Liver (tissue), 9 donors: ENCODE results near the gene CFAP77. TPM values are rescaled to one million over a fixed set of nuclear protein-coding genes. Genes with fewer than 3 reads are reported as not detected.

Experiments
- DNase-seq: peaks from one replicate; pipeline ENCODE4 v3.0.0-alpha.2; 2017; ENCODE audit warnings: low spot score
- H3K27ac ChIP-seq, 2 donors: one replicate each; pipeline ENCODE4 v1.7.0; 2013; ENCODE audit warnings: inconsistent platforms in 2 of 2, low read length in 2 of 2, control low read depth in 1 of 2, low read depth in 1 of 2, mild to moderate bottlenecking in 1 of 2
- H3K27me3 ChIP-seq, 4 donors: one replicate each; pipeline versions ENCODE4 v1.6.1 to v1.7.0; 2013; ENCODE audit warnings: low read length in 3 of 4, inconsistent platforms in 1 of 4, mild to moderate bottlenecking in 1 of 4, moderate library complexity in 1 of 4; ENCODE audit not compliant: control insufficient read depth in 4 of 4, insufficient read depth in 4 of 4
- H3K36me3 ChIP-seq, 4 donors: one replicate each; pipeline versions ENCODE4 v1.6.1 to v1.7.0; 2013; ENCODE audit warnings: low read length in 3 of 4, mild to moderate bottlenecking in 3 of 4, low read depth in 1 of 4, moderate library complexity in 1 of 4; ENCODE audit not compliant: control insufficient read depth in 4 of 4, insufficient read depth in 3 of 4
- H3K4me1 ChIP-seq, 4 donors: one replicate each; pipeline versions ENCODE4 v1.6.1 to v1.7.0; 2013; ENCODE audit warnings: low read length in 3 of 4, mild to moderate bottlenecking in 3 of 4, moderate library complexity in 1 of 4; ENCODE audit not compliant: control insufficient read depth in 4 of 4, insufficient read depth in 4 of 4
- H3K4me3 ChIP-seq, 3 donors: one replicate each; pipeline versions ENCODE4 v1.6.1 to v1.7.0; 2013; ENCODE audit warnings: low read length in 3 of 3, control low read depth in 1 of 3, low read depth in 1 of 3, mild to moderate bottlenecking in 1 of 3
- H3K9ac ChIP-seq, 2 donors: one replicate each; pipeline ENCODE4 v1.7.0; 2013; ENCODE audit warnings: low read length in 2 of 2, mild to moderate bottlenecking in 2 of 2, moderate library complexity in 2 of 2, control low read depth in 1 of 2, low read depth in 1 of 2
- H3K9me3 ChIP-seq, 4 donors: one replicate each; pipeline versions ENCODE4 v1.6.1 to v1.7.0; 2013; ENCODE audit warnings: low read length in 3 of 4; ENCODE audit not compliant: control insufficient read depth in 4 of 4
- ATF3 ChIP-seq: IDR thresholded peaks from 2 replicates; pipeline ENCODE4 v1.6.1; 2016; ENCODE audit warnings: antibody characterized with exemption
- CTCF ChIP-seq: fragments of 150-350 bp; IDR thresholded peaks from 2 replicates; pipeline ENCODE4 v1.5.1; 2017; ENCODE audit warnings: improper control_type of control experiment, low read depth, low read length; ENCODE audit not compliant: missing input control
- EGR1 ChIP-seq, 2 donors: IDR thresholded peaks; 2 replicates each; pipeline ENCODE4 v1.6.1; 2016 to 2018; ENCODE audit warnings: antibody characterized with exemption in 2 of 2, low read depth in 2 of 2
- FOXA1 ChIP-seq: IDR thresholded peaks from 2 replicates; pipeline ENCODE4 v1.6.1; 2016; ENCODE audit warnings: antibody characterized with exemption
- FOXA2 ChIP-seq: IDR thresholded peaks from 2 replicates; pipeline ENCODE4 v1.6.1; 2016; ENCODE audit warnings: antibody characterized with exemption
- GABPA ChIP-seq, 2 donors: IDR thresholded peaks in 1 of 2; conservative IDR thresholded peaks in 1 of 2; 2 replicates each; pipeline ENCODE4 v1.6.1; 2016; ENCODE audit warnings: antibody characterized with exemption in 2 of 2, mild to moderate bottlenecking in 1 of 2, moderate library complexity in 1 of 2
- HNF4A ChIP-seq, 2 donors: conservative IDR thresholded peaks; 2 replicates each; pipeline ENCODE4 v1.6.1; 2016; ENCODE audit warnings: antibody characterized with exemption in 2 of 2, mild to moderate bottlenecking in 2 of 2
- HNF4G ChIP-seq: IDR thresholded peaks from 2 replicates; pipeline ENCODE4 v1.6.1; 2016; ENCODE audit warnings: antibody characterized with exemption
- JUND ChIP-seq, 2 donors: IDR thresholded peaks; 2 replicates each; pipeline ENCODE4 v1.6.1; 2016; ENCODE audit warnings: antibody characterized with exemption in 2 of 2
- MAX ChIP-seq: IDR thresholded peaks from 2 replicates; pipeline ENCODE4 v1.6.1; 2016; ENCODE audit warnings: antibody characterized with exemption
- NR2F2 ChIP-seq: IDR thresholded peaks from 2 replicates; pipeline ENCODE4 v1.6.1; 2016; ENCODE audit warnings: antibody characterized with exemption
- RAD21 ChIP-seq, 2 donors: IDR thresholded peaks; 2 replicates each; pipeline ENCODE4 v1.6.1; 2016; ENCODE audit warnings: antibody characterized with exemption in 2 of 2, mild to moderate bottlenecking in 2 of 2
- REST ChIP-seq: IDR thresholded peaks from 2 replicates; pipeline ENCODE4 v1.6.1; 2016; ENCODE audit warnings: antibody characterized with exemption, mild to moderate bottlenecking
- SP1 ChIP-seq: IDR thresholded peaks from 2 replicates; pipeline ENCODE4 v1.6.1; 2018; ENCODE audit warnings: antibody characterized with exemption, mild to moderate bottlenecking
- TAF1 ChIP-seq: conservative IDR thresholded peaks from 2 replicates; pipeline ENCODE4 v1.6.1; 2016; ENCODE audit warnings: antibody characterized with exemption, mild to moderate bottlenecking
- ZBTB33 ChIP-seq: IDR thresholded peaks from 2 replicates; pipeline ENCODE4 v1.6.1; 2016; ENCODE audit warnings: antibody characterized with exemption
- WGBS: extraction: QIAGEN DNeasy Blood & Tissue Kit; methylation state at CpG from one replicate; pipeline ENCODE4 v1.1.7; 2013; 5-methylcytosine and 5-hydroxymethylcytosine counted together
- polyA plus RNA-seq, 2 donors: library from polyadenylated mRNA; stranded (reverse) in 1 of 2; unstranded in 1 of 2; fragments of 200-250 nt in 1 of 2; fragments of >200 nt in 1 of 2; fragmentation: Nextera tagmentation in 1 of 2; extraction: Ambion mirVana in 1 of 2; gene quantifications; one replicate each; pipeline versions ENCODE4 v1.2.1 to v1.2.3, GENCODE V29; 2013 to 2015
- total RNA-seq, 2 donors: library from RNA; depleted of rRNA; stranded (reverse); fragments of >200 nt; gene quantifications; one replicate each; pipeline ENCODE4 v1.2.3, GENCODE V29; 2014
- donor health status: healthy.
- donor health status: healthy.
- donor health status: healthy.
- donor health status: healthy.
- donor health status: healthy.

The CFAP77 gene
- total and polyA plus RNA-seq, 4 donors, result not detected

- TF ChIP-seq NR2F2, result no peak
- TF ChIP-seq HNF4G, result no peak
- TF ChIP-seq ZBTB33, result no peak
- no peak for TF ChIP-seq ATF3
- no peak for TF ChIP-seq CTCF
- TF ChIP-seq FOXA2, result no peak
- TF ChIP-seq REST, result no peak
- no peak for TF ChIP-seq HNF4A (conservative IDR thresholded peaks at IDR 0.05)
- no peak for TF ChIP-seq RAD21 (IDR thresholded peaks at IDR 0.05)
- no peak for TF ChIP-seq SP1
- TF ChIP-seq JUND (IDR thresholded peaks at IDR 0.05), result no peak
- TF ChIP-seq TAF1, result no peak
- Histone ChIP-seq H3K4me1 (no peaks in the 10 kb centered on the region), H3K27me3 (peaks cover 0 to 18% (median under 1%) of the 10 kb centered on the region in 4 donors), H3K4me3 (no peak overlapping the region), H3K9ac (no peak overlapping the region), H3K36me3 (no peaks in the 10 kb centered on the region), H3K9me3 (peaks cover 0 to 3% (median 0%) of the 10 kb centered on the region in 4 donors), H3K27ac (no peak overlapping the region)
- DNase-seq, result no peak
- 42% methylated on average over 22 of the region's 22 CpGs for WGBS
These were observed 15.1 kb downstream of the CFAP77 start for GRCh38 chr9:132424857-132425674.

GRCh38 chr9:132425675-132426062 lies 15.7 kb downstream of the CFAP77 start:
- WGBS, result 41% methylated on average over 7 of the region's 7 CpGs

More at GRCh38 chr9:132425675-132426062, 15.7 kb downstream of the CFAP77 start:
- H3K4me3 ChIP-seq, result no peak overlapping the region
- H3K9me3 ChIP-seq, result peaks cover 0 to under 1% (median 0%) of the 10 kb centered on the region in 4 donors
- no peaks in the 10 kb centered on the region for H3K4me1 ChIP-seq
- H3K9ac ChIP-seq, result no peak overlapping the region
- no peak for TF ChIP-seq FOXA1
- no peak for TF ChIP-seq REST
- no peak for TF ChIP-seq MAX
- TF ChIP-seq NR2F2, result no peak
- no peak for TF ChIP-seq EGR1 (IDR thresholded peaks at IDR 0.05; ENCODE audit: low read depth in 2 of 2)
- TF ChIP-seq ATF3, result no peak
- no peak for TF ChIP-seq ZBTB33
- TF ChIP-seq SP1, result no peak
- no peak for TF ChIP-seq JUND (IDR thresholded peaks at IDR 0.05)
- TF ChIP-seq GABPA (IDR thresholded peaks at IDR 0.05 in 1 of 2, conservative IDR thresholded peaks at IDR 0.05 in 1 of 2), result no peak
- TF ChIP-seq HNF4G, result no peak
- no peak for TF ChIP-seq FOXA2
- H3K27me3 ChIP-seq, result peaks cover 0 to 17% (median under 1%) of the 10 kb centered on the region in 4 donors
- DNase-seq, result no peak
- no peak overlapping the region for H3K27ac ChIP-seq
- H3K36me3 ChIP-seq, result no peaks in the 10 kb centered on the region
